Cerebellar nuclear complex (tissue), 1 donor: ENCODE measurements around the gene MTURN.

ENCODE experiments used
- DNase-seq, 2 experiments: peaks; one replicate each; lab custom pipeline; 2025; lab: John Stamatoyannopoulos, UW

The MTURN gene

DNA sequence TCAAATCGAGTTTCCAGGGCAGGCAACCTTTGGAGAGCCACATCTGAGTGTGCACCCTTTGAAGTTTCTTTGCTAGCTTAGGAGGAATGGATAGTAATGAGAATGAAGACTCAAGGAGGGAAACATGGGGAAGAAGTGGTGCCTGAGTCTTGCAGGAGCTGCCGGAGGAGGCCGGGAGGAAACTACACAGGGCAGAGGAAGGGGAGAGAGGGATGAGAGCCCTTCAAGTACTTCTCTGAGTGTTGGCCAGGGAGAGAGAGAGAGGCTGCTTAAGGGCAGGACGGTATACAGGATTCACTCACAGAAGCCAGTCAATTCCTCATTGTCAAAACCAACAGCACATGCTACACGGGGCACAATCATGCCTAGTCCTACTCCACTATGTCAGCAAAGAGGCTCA, 75.2 kb downstream of the MTURN start:
- no peak for DNase-seq
